Small intestine (tissue), 7 donors: ENCODE data around the gene GNPDA2. TPM values are rescaled to one million over a fixed set of nuclear protein-coding genes. Genes with fewer than 3 reads are reported as not detected.

ENCODE experiments used
- DNase-seq, 2 donors: peaks; one replicate each; pipeline versions ENCODE4 v3.0.0 to v3.0.0-alpha.2; 2013
- FAIRE-seq: peaks from 2 replicates; lab custom pipeline; 2012; peaks lifted over from hg19 to GRCh38; lab: Jason Lieb, UNC
- H3K27ac ChIP-seq, 3 donors: one replicate each; pipeline ENCODE4 v1.5.1; 2013; ENCODE audit warnings: low read length in 2 of 3, mild to moderate bottlenecking in 2 of 3, control low read depth in 1 of 3, inconsistent platforms in 1 of 3, low read depth in 1 of 3, moderate library complexity in 1 of 3
- H3K27me3 ChIP-seq, 3 donors: one replicate each; pipeline ENCODE4 v1.6.1; 2013; ENCODE audit warnings: low read length in 3 of 3, inconsistent platforms in 1 of 3; ENCODE audit not compliant: control insufficient read depth in 3 of 3, insufficient read depth in 3 of 3
- H3K36me3 ChIP-seq, 3 donors: one replicate each; pipeline ENCODE4 v1.6.1; 2013; ENCODE audit warnings: low read length in 3 of 3, inconsistent platforms in 1 of 3, low read depth in 1 of 3, mild to moderate bottlenecking in 1 of 3, moderate library complexity in 1 of 3; ENCODE audit not compliant: control insufficient read depth in 3 of 3, insufficient read depth in 2 of 3
- H3K4me1 ChIP-seq, 3 donors: one replicate each; pipeline ENCODE4 v1.6.1; 2013; ENCODE audit warnings: low read length in 2 of 3, inconsistent platforms in 1 of 3, low read depth in 1 of 3, mild to moderate bottlenecking in 1 of 3, moderate library complexity in 1 of 3; ENCODE audit not compliant: control insufficient read depth in 3 of 3, insufficient read depth in 2 of 3
- H3K4me3 ChIP-seq, 3 donors: one replicate each; pipeline ENCODE4 v1.5.1; 2013; ENCODE audit warnings: low read length in 3 of 3, control low read depth in 1 of 3, inconsistent platforms in 1 of 3, low read depth in 1 of 3, mild to moderate bottlenecking in 1 of 3, moderate library complexity in 1 of 3
- H3K9me3 ChIP-seq, 2 donors: one replicate each; pipeline ENCODE4 v1.6.1; 2013; ENCODE audit warnings: low read depth in 1 of 2, low read length in 1 of 2; ENCODE audit not compliant: control insufficient read depth in 2 of 2, insufficient read depth in 1 of 2
- WGBS, 3 donors: extraction: QIAGEN DNeasy Blood & Tissue Kit; methylation state at CpG; one replicate each; pipeline ENCODE4 v1.1.7; 2013; 5-methylcytosine and 5-hydroxymethylcytosine counted together
- polyA plus RNA-seq, 4 donors: library from polyadenylated mRNA; stranded (reverse) in 3 of 4; unstranded in 1 of 4; fragments of 200-250 nt in 3 of 4; fragments of 120-200 nt in 1 of 4; gene quantifications; one replicate each; pipeline versions ENCODE4 v1.2.1 to v1.2.3, GENCODE V29; 2013
- donor health status: healthy with polysubstance abuse.
- donor health status: control.
- donor health status: control.
- donor health status: Bipolar disorder and iron deficiency.
- donor health status: healthy.

Gene GNPDA2
- polyA plus RNA-seq, 4 donors = 6.5 to 14.5 (median 8.7) TPM

DNA sequence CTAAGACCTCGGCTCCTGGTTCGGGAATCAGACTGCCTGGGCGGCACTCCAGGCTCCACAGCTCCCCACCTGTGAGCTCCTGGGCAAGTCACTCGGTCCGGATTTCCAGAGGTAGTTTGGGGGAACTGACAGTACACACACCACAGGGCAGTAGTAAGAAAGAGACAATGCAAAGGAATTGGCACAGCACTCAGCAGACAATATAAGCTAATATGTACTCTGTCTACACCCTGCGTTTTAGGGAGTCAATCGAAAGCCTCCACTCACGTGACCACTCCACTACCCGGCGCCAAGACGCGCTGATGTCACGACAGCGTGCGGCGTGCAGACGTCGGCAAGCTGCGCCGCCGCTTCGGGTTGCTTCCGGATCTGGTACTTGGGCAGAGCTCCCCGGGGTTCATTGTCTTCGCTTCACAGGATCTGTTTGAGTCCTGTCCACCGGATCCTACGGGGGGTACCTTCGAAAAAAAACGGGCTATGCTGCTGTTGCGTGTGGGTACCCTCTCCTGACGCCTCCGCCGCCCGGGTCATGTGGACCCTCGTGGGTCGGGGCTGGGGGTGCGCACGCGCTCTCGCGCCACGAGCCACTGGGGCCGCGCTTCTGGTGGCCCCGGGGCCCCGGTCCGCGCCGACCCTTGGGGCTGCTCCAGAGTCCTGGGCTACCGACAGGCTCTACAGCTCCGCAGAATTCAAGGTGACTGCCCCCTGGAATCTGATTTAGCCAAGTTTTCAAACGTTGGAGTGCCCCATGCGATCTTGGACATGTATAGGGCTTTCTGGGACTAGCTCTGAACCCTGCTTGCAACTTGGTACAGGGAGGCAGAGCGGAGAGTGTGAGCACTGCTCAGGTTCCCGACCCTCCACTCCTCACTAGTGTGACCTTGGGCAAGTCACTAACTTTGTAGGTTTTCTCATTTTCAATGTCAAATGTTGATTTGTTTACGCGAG lies 48.0 kb downstream of the GNPDA2 start, which contains the start of gene GUF1:
Gene GUF1 (plus strand): TSS at position 327 of the 948 bp plus-strand sequence. CDS start 203 bp downstream, at position 530.
- no peaks in the 10 kb centered on the region for H3K9me3 ChIP-seq
- H3K27ac ChIP-seq = peak within 1 kb of the TSS; percentile 89 to 97 (median 93)
- DNase-seq (peak; percentile 94 to 97), FAIRE-seq (no peak)
- H3K4me3 ChIP-seq = peak within 1 kb of the TSS; percentile 70 to 95 (median 82)
- peaks cover 0 to 2% (median 0%) of the 10 kb centered on the region in 3 donors for H3K36me3 ChIP-seq
- H3K4me1 ChIP-seq = peaks cover 0 to 3% (median 0%) of the 10 kb centered on the region in 3 donors
- H3K27me3 ChIP-seq = no peaks in the 10 kb centered on the region
- 0 to 1% (median 0%) methylated on average over 52 to 57 of the region's 57 CpGs for WGBS, 3 donors

DNA sequence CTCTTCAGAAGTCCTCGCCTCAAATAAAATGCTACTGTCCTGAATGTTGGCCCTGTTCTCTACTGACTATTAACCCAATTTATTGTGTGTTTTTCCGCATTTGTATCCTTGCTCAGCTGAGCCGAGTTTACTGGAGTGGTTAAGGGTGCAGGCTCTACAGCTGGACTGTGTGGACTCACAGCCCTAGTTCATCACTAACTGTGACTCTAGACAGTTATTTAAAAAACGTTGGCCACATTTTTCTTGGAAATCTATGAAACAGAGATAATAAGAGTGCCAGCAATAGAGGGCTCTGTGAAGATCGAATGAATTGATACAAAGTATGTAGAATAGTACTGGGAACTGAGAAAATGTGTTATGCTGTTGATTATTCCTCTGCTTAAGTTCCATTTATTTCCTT lies 51.0 kb downstream of the GNPDA2 start:
- DNase-seq = no peak
- H3K4me1 ChIP-seq = peaks cover 0 to 3% (median 0%) of the 10 kb centered on the region in 3 donors
- no peak overlapping the region for H3K27ac ChIP-seq
- no peaks in the 10 kb centered on the region for H3K36me3 ChIP-seq
- H3K9me3 ChIP-seq = no peaks in the 10 kb centered on the region
- no peak overlapping the region for H3K4me3 ChIP-seq
- FAIRE-seq = no peak
- 59 to 73% (median 66%) methylated on average over 5 of the region's 5 CpGs for WGBS, 3 donors
- H3K27me3 ChIP-seq = no peaks in the 10 kb centered on the region

DNA sequence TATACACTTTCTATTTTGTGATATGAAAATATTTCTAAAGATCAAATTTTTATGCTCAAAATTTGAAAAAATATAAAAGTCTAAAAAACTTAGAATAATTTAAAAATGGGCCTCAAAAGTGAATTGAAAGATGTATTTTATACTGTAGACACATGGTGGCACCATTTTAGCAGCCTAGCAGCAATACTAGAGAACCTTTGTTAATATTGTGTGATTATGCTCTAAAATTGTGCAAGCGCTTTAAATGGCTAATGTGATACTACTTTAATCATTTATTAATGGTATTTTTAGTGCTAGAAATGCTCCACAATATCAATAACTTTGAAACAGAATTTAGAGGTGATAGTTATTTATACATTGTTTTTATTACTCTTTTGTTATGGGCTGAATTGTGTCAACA lies 51.9 kb downstream of the GNPDA2 start:
- H3K27ac ChIP-seq = no peak overlapping the region
- WGBS, 3 donors = 73 to 84% (median 78%) methylated on average over 1 of the region's 1 CpG
- no peak overlapping the region for H3K4me3 ChIP-seq
- no peak for DNase-seq
- no peak for FAIRE-seq
- no peaks in the 10 kb centered on the region for H3K27me3 ChIP-seq
- no peaks in the 10 kb centered on the region for H3K9me3 ChIP-seq
- no peaks in the 10 kb centered on the region for H3K4me1 ChIP-seq
- H3K36me3 ChIP-seq = no peaks in the 10 kb centered on the region

DNA sequence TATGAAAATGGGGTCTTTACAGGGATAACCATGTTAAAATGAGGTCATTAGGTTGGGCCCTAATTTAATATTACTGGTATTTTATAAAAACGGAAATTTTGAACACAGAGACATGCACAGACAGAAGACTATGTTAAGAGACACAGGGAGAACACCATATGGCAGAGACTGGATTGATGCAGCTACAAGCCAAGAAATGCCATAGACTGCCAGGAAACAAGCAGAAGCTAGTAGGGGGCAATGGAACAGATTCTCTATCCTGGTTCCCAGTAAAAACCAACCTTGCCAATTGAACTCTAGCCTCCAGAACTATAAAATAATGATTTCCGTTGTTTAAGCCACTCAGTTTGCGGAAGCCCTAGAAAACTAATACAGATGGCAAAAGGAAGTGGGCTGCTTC lies 54.7 kb downstream of the GNPDA2 start:
- 85 to 89% (median 87%) methylated on average over 3 of the region's 3 CpGs for WGBS, 3 donors
- no peak overlapping the region for H3K27ac ChIP-seq
- no peaks in the 10 kb centered on the region for H3K9me3 ChIP-seq
- H3K4me1 ChIP-seq = no peaks in the 10 kb centered on the region
- no peak for DNase-seq
- no peak overlapping the region for H3K4me3 ChIP-seq
- H3K27me3 ChIP-seq = no peaks in the 10 kb centered on the region
- H3K36me3 ChIP-seq = no peaks in the 10 kb centered on the region
- no peak for FAIRE-seq

DNA sequence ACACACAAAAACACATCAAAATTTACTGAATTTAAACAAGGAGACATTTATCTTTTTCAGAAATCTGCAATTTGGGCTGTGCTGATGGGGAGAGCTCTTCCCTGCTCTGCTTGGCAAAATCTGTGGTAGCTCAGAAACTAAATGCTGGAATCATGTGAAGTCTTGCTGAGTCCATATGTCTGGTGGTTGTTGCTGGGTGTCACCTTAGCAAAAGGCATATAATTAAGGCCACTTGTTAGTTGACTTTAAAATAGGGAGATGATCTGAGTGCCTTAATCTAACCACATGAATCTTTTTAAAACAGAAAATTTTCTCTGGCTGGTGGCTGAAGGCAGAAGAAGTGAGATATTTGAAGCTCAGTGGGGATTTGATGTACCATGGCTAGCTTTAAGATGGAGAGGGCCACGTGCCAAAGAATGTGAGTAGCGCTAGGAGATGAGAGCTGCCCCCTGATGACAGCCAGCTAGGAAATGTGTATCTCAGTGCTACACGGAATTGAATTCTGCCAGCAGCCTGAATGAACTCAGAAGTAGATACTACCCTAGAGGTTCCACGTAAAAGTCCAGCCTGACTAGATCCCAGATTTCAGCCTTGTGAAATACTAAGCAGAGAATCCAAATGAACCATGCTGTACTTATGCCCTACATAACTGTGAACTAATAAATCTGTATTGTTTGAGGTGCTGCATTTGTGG lies 55.7 kb downstream of the GNPDA2 start:
- Histone ChIP-seq H3K4me3 (no peak overlapping the region), H3K9me3 (no peaks in the 10 kb centered on the region), H3K27ac (no peak overlapping the region), H3K36me3 (no peaks in the 10 kb centered on the region), H3K27me3 (no peaks in the 10 kb centered on the region), H3K4me1 (no peaks in the 10 kb centered on the region)
- FAIRE-seq = no peak
- no peak for DNase-seq
- 66 to 73% (median 69%) methylated on average over 4 of the region's 4 CpGs for WGBS, 3 donors

DNA sequence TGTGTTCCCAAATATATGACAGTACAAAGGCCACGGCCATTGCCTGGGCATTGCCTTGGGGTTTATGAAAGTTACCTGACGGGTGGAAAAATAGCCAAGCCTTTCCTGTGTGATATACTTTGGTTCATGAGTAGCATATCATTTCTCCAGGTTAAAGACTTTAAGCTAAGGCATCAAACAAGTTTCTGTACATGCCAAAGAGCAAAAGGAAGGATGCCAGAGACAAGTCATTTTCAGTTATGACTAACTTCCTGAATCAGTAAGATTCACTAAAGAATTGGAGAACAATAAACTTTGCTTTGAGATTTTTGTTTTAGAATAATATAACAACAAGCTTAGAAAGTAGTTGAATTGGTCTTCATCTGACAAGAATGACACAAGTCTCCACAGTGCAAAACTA lies 57.8 kb downstream of the GNPDA2 start:
- WGBS, 3 donors = 23 to 58% (median 26%) methylated on average over 2 of the region's 2 CpGs
- Histone ChIP-seq H3K27me3 (no peaks in the 10 kb centered on the region), H3K27ac (no peak overlapping the region), H3K4me3 (no peak overlapping the region), H3K9me3 (no peaks in the 10 kb centered on the region), H3K4me1 (no peaks in the 10 kb centered on the region), H3K36me3 (no peaks in the 10 kb centered on the region)
- no peak for FAIRE-seq
- no peak for DNase-seq

DNA sequence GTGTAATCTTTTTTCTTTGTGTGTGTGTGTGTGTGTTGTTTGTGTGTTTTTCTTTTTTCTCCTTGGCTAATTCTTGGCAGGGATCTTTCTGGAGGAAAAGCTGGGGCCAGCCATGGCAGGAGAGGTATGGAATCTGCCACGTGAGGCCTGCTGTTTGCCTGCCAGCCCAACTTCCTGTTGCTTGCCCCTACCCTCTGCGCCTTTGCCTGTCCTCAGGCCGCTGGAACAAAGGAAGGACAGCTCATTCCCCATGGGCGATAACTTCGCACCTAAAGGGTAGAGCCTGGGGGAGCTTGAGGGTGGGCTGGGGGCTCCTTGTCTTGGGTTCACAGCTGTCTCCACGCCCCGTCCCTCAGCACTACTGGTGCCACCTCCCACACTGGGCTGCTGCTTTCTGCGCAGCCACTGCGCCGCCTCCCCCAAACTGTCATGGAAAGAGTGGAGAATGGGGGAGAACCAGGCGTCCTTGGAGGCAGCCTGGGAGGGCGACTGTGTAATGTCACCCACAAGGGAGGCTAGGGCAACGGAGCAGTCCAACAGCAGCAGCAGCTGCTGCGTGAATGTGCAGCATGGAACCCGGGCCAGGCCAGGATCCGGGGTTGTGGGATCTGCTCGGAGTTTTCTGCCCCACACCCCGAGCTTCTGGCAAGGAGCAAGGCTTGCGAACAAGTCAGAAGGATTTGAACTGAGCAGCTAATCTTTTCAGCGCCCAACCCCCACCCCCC lies 62.7 kb downstream of the GNPDA2 start:
- 86 to 92% (median 87%) methylated on average over 20 of the region's 20 CpGs for WGBS, 3 donors

DNA sequence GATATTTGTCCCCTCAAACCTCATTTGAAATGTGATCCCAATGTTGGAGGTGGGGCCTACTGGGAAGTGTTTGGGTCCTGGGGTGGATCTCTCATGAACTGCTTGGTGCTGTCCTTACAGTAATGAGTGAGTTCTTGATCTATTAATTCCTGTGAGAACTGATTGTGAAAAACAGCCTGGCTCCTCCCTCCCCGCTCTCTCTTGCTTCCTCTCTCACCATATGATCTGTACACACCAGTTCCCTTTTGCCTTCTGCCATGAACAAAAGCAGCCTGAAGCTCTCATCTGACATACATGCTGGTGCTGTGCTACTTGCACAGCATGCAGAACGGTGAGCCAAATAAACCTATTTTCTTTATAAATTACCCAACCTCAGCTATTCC lies 63.7 kb downstream of the GNPDA2 start:
- H3K4me1 ChIP-seq = no peaks in the 10 kb centered on the region
- H3K36me3 ChIP-seq = no peaks in the 10 kb centered on the region
- FAIRE-seq (no peak), DNase-seq (no peak)
- no peak overlapping the region for H3K27ac ChIP-seq
- no peaks in the 10 kb centered on the region for H3K27me3 ChIP-seq
- 33 to 45% (median 43%) methylated on average over 2 of the region's 2 CpGs for WGBS, 3 donors
- H3K9me3 ChIP-seq = no peaks in the 10 kb centered on the region
- H3K4me3 ChIP-seq = no peak overlapping the region

More for the DNA sequence above, 62.7 kb downstream of the GNPDA2 start:
- Histone ChIP-seq H3K27me3 (no peaks in the 10 kb centered on the region), H3K36me3 (no peaks in the 10 kb centered on the region), H3K4me1 (no peaks in the 10 kb centered on the region), H3K4me3 (no peak overlapping the region), H3K9me3 (no peaks in the 10 kb centered on the region), H3K27ac (no peak overlapping the region)
- DNase-seq (no peak), FAIRE-seq (no peak)
